COLO829 (cell line): ENCODE results near the gene NEGR1.
"Not testable (repeated sequence)": the region's sequence is repeated elsewhere in the genome, so short reads cannot be mapped to it uniquely, and the experiment has no call there.

Experiments used
- DNase-seq: peaks from one replicate; pipeline ENCODE4 v3.0.0; 2012; ENCODE audit warnings: low spot score

NEGR1 gene

GRCh38 chr1:72282271-72283021 is at the start of gene NEGR1:
TSS of gene NEGR1 (minus strand) at chr1:72282539.
- no peak for DNase-seq

GRCh38 chr1:72326494-72326893 is 44.2 kb upstream of the NEGR1 start:
- DNase-seq = no peak

- DNase-seq = no peak
Observed at GRCh38 chr1:72324451-72324850, 42.1 kb upstream of the NEGR1 start.

- DNase-seq = no peak
Observed at GRCh38 chr1:72322910-72323309, 40.6 kb upstream of the NEGR1 start.

GRCh38 chr1:72296501-72296900 is 14.2 kb upstream of the NEGR1 start:
- DNase-seq = no peak

DNA sequence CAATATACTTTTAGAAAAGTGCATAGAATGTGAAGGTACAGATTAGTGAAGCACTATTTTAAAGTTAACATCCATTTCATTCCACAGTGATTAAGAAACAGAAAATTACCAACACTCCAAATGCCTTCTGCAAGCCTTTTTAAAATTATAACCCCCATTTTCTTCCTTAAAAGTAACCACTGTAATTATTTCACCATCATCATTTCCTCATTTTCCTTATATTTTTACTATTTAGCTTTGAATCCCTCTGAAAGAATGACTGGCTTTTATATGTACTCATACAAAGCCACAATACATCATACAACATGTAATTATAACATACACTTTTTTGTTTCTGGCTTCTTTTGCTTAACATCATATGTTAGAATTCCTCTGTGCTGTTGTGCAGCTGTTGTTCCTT is 6.5 kb upstream of the NEGR1 start:
- DNase-seq = no peak

DNA sequence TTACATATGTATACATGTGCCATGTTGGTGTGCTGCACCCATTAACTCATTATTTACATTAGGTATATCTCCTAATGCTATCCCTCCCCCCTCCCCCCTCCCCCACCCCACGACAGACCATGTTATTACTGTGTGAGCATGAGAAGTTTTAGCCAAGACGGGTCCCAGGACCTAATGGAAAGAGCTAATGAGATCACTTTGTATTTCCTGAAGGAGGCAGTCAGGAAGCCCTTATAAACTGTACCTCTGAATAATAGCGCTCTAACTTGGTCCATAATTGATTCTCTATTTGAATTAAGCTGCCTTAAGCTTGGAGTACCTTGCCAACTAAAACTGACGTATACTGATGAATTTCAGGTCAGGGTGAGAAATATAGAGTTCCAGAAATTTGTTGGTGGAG is 4.1 kb upstream of the NEGR1 start:
- DNase-seq = no peak

- no peak for DNase-seq
Observed at GRCh38 chr1:72285074-72285425, 2.7 kb upstream of the NEGR1 start.

DNA sequence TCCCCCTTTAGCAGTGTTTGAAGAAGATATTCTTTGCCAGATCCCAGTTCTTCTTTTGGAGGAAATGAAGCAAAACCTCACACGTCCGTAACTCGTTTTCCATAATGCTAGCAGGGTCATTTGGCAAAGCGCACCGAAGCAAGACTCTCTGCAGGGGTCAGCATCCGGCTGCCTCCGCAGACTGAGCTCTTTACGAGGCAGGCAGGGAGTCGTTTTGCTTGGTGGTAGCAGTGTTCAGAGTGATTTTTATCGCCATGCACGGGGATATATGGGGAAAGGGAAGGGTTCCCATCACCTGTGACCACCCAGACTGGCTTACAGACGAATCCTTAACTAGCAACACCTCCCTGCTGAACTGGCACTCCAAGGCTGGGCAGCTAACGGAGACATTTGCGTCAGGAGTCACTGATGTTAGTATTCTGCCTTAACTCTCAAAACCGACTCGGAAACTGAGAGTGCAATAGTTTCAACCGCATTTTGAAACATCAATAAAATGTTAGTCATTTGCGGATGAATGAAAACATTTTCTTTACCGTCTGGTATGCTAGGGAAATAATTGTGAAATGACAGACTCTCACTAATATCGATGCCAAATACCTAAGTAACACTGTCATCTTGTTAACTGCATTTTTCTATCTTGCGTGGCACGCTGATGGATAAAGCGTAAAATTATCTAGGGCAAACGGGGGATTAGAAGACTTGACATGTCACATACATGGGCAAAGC is 2.2 kb upstream of the NEGR1 start:
- DNase-seq = no peak

DNA sequence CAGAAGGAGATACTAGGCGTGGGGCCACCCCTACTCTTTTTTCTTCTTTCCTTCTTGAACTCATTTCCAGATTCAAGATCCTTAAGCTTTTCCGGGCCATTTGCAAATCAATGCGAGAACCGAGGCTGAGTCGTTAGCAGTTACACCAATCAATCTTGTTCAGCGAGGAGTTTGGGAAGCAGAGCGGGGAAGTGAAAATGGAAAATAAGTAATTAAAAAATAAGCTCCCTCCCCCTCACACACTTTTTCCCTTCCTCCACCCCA is 1.7 kb upstream of the NEGR1 start:
- DNase-seq = no peak

GRCh38 chr1:72283307-72284083 is 1.2 kb upstream of the NEGR1 start:
- no peak for DNase-seq

GRCh38 chr1:72283022-72283306 is 625 bp upstream of the NEGR1 start:
- DNase-seq = no peak

- no peak for DNase-seq
Observed at GRCh38 chr1:72281637-72282270, 585 bp downstream of the NEGR1 start.

DNA sequence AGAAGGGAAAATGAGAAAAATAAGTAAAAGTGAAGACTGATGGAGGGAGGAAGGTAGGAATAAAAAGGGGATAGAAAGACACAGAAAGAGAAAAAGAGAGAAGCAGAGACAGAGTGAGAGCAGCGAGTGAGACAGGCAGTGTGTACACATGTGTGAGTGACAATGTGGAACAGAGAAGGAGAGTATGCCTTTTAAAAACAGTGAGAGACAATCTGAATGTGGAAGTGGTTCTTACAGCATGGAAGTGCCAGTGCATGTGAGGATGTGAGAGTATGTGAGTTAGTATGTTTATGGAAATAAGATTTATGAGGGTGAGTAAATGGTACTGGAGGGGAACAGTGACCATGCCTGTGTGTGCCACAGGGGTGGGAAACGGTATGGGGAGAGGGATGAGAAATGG is 1.2 kb downstream of the NEGR1 start:
- DNase-seq = no peak

GRCh38 chr1:72280711-72281110 is 1.6 kb downstream of the NEGR1 start:
- no peak for DNase-seq

DNA sequence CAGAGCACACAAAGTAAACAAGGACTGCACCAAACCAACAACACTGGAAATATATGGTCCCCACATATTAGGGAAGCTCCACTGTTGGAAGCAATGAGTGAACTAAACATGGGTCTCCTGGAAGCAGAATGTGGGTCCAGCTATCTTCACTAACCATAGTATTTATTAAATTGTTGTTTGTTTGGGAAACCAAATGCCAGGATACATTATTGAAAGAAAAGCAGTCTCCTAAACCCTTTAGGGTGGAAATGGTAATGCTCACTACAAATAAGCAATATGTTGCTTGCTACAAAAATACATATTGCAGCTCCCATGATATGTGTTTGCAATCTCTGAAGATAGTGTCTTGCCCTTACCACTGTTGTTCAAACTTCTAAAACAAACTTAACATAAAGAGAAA is 2.2 kb downstream of the NEGR1 start:
- DNase-seq = no peak

GRCh38 chr1:72278461-72278860 is 3.9 kb downstream of the NEGR1 start:
- no peak for DNase-seq

DNA sequence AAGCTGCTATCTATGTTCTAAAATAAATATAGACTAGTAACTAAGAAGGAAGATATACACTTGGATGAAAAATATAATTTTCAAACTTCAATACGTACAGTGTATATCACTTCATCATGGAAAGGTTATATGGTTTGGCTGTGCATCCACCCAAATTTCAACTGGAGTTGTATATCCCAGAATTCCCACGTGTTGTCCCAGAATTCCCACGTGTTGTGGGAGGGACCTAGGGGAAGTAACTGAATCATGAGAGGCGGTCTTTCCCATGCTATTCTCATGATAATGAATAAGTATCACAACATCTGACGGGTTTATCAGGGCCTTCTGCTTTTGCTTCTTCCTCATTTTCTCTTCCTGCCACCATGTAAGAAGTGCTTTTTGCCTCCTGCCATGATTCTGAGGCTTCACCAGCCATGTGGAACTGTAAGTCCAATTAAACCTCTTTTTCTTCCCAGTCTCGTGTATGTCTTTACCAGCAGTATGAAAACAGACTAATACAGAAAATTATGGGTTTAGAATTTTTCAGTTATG is 10.7 kb downstream of the NEGR1 start:
- no peak for DNase-seq

DNA sequence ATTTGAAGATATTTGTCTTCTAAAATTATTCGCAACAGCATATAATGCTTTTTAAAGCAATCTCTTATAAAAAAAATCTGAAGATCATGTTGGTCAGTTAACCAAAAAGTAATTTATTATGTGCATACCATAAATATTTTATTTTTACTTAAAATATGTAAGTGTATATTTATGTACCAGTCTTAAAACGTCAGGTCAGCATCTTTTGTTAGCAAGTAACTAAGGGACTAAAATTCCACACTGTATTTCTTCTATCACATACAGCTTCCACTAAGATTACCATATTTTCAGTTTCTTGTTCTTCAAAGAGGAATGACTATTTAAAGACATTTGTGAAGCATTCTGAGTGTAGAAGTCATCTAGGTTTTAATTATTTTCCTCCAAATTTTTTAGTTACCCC is 19.6 kb downstream of the NEGR1 start:
- no peak for DNase-seq

GRCh38 chr1:72253132-72253531 is 29.2 kb downstream of the NEGR1 start:
- DNase-seq = no peak

- no peak for DNase-seq
Observed at GRCh38 chr1:72241397-72241796, 40.9 kb downstream of the NEGR1 start.

DNA sequence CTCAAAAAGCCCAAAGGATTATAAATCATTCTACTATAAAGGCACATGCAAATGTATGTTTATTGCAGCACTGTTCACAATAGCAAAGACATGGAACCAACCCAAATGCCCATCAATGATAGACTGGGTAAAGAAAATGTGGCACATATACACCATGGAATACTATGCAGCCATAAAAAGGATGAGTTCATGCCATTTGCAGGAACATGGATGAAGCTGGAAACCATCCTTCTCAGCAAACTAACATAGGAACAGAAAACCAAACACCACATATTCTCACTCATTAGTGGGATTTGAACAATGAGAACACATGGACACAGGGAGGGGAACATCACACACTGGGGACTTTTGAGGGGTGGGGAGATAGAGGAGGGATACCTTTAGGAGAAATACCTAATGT is 46.4 kb downstream of the NEGR1 start:
- DNase-seq = not testable (repeated sequence)

DNA sequence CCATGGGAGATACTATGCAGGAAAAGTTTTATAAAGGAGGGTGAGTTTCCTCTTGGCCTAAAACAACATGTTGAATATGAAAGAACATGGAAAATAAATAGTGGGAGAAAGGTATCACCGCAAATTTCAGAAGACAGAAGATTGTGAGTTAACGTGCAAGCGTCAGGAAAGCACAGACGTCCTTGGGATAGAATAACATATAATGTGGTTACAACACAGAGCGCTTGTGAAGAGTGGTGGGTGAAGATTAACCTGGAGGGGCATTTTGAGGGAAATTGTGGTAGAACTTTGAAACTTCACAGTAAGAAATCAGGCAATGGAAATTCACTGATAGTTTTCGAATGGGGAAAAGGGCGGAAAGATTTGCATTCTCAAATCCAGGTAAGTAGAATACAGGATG is 47.3 kb downstream of the NEGR1 start:
- DNase-seq = no peak
